GM12878 (cell line): ENCODE results near the gene SPTLC2. TPM values are rescaled to one million over a fixed set of nuclear protein-coding genes. Genes with fewer than 3 reads are reported as not detected.

Source experiments
- ATAC-seq: fragments of 200-7000 bp; cut with Tn5 transposase; 3 replicates; pipeline ENCODE4 v1.9.1; 2020; ENCODE audit warnings: mild to moderate bottlenecking, moderate library complexity
- BruUV-seq: library from RNA; stranded (reverse); fragments of 400-500 nt; replicated peaks from 2 replicates; lab custom pipeline; 2021; lab: Mats Ljungman, UMichigan
- CTCF ChIA-PET: fragments of 300-600 bp; sonication (Branson Sonifier 250); formaldehyde crosslinking; extraction: SDS; loops from one replicate; lab custom pipeline; 2021; ENCODE audit warnings: inconsistent platforms; lab: Yijun Ruan, JAX
- POLR2A ChIA-PET: fragments of 350-600 bp; formaldehyde crosslinking; extraction: SDS; loops from one replicate; lab custom pipeline; 2021; ENCODE audit warnings: inconsistent platforms; lab: Charles Lee
- RAD21 ChIA-PET: fragments of 300-600 bp; sonication (Branson Sonifier 250); formaldehyde crosslinking; loops from one replicate; lab custom pipeline; 2023; ENCODE audit warnings: antibody characterized with exemption; ENCODE audit not compliant: unreplicated experiment; lab: Charles Lee
- SMC1A ChIA-PET: fragments of 300-600 bp; sonication (Branson Sonifier 250); formaldehyde crosslinking; loops from one replicate; lab custom pipeline; 2023; ENCODE audit not compliant: unreplicated experiment, uncharacterized antibody; lab: Charles Lee
- DNase-seq: peaks from one replicate; pipeline ENCODE4 v3.0.0-alpha.2; 2011; ENCODE audit warnings: low read depth, low spot score
- FAIRE-seq: peaks from 3 replicates; lab custom pipeline; 2011; peaks lifted over from hg19 to GRCh38; lab: Jason Lieb, UNC
- H2AFZ ChIP-seq: 2 replicates; pipeline ENCODE4 v1.6.0; 2011; ENCODE audit warnings: low read depth, low read length, control low read depth; ENCODE audit not compliant: control insufficient read depth
- H3K27ac ChIP-seq: 2 replicates; pipeline ENCODE4 v1.5.1; 2011; ENCODE audit warnings: control low read depth; ENCODE audit not compliant: control insufficient read depth, insufficient read depth
- H3K27me3 ChIP-seq, 2 experiments: replicated peaks in 1 of 2; 2 replicates each; pipeline versions ENCODE4 v1.6.0 to v1.6.1; 2011; ENCODE audit warnings: low read length in 1 of 2; ENCODE audit not compliant: control insufficient read depth in 2 of 2, insufficient read depth in 2 of 2
- H3K36me3 ChIP-seq, 2 experiments: 2 replicates each; pipeline ENCODE4 v1.5.1; 2011; ENCODE audit warnings: low read length in 1 of 2; ENCODE audit not compliant: control insufficient read depth in 2 of 2, insufficient read depth in 2 of 2
- H3K4me1 ChIP-seq: 2 replicates; pipeline ENCODE4 v1.6.1; 2011; ENCODE audit warnings: mild to moderate bottlenecking, low read length, moderate library complexity, mixed read lengths; ENCODE audit not compliant: control insufficient read depth, insufficient read depth
- H3K4me2 ChIP-seq: 2 replicates; pipeline ENCODE4 v1.6.0; 2011; ENCODE audit warnings: control low read depth; ENCODE audit not compliant: control insufficient read depth, insufficient read depth
- H3K4me3 ChIP-seq: fragments of 200-600 bp; sonication (generic); 2 replicates; pipeline ENCODE4 v1.5.1; 2016
- H3K79me2 ChIP-seq: 2 replicates; pipeline ENCODE4 v1.6.0; 2011; ENCODE audit warnings: low read length; ENCODE audit not compliant: control insufficient read depth, insufficient read depth
- H3K9ac ChIP-seq: 2 replicates; pipeline ENCODE4 v1.8.0; 2011; ENCODE audit warnings: low read length, control low read depth, mixed read lengths; ENCODE audit not compliant: control insufficient read depth, insufficient read depth
- H3K9me3 ChIP-seq: replicated peaks from 3 replicates; pipeline ENCODE4 v1.5.1; 2011; ENCODE audit warnings: mild to moderate bottlenecking, low read length; ENCODE audit not compliant: control insufficient read depth, insufficient read depth
- H4K20me1 ChIP-seq: 2 replicates; pipeline ENCODE4 v1.6.0; 2011; ENCODE audit not compliant: control insufficient read depth, insufficient read depth
- ATF3 ChIP-seq: IDR thresholded peaks from 2 replicates; pipeline ENCODE4 v1.6.1; 2011; ENCODE audit warnings: low read depth, mild to moderate bottlenecking, low read length, moderate library complexity, borderline replicate concordance; ENCODE audit errors: extremely low read depth
- CEBPZ ChIP-seq: fragments of 150-350 bp; IDR thresholded peaks from 2 replicates; pipeline ENCODE4 v1.6.1; 2016; ENCODE audit warnings: low read depth, low read length
- SIX5 ChIP-seq: IDR thresholded peaks from 2 replicates; pipeline ENCODE4 v1.6.1; 2011; ENCODE audit warnings: mild to moderate bottlenecking, low read depth, low read length, moderate library complexity; ENCODE audit not compliant: severe bottlenecking
- WGBS: methylation state at CpG from one replicate; pipeline ENCODE4 v1.1.6; 2016; ENCODE audit warnings: low lambda C conversion rate; ENCODE audit not compliant: insufficient replicate concordance, insufficient coverage; ENCODE audit errors: missing lambda C conversion rate; 5-methylcytosine and 5-hydroxymethylcytosine counted together
- in situ Hi-C: fragments of 300-500 bp; cut with MboI; formaldehyde crosslinking; loops from 9 replicates; pipeline ENCODE4 v1.14.3; 2018; ENCODE audit warnings: mixed read lengths
- intact Hi-C: fragments of 100-400 bp; cut with micrococcal nuclease; formaldehyde crosslinking; loops from one replicate; pipeline ENCODE4 v1.14.2; 2022; ENCODE audit not compliant: unreplicated experiment
- polyA plus RNA-seq, 11 experiments: library from polyadenylated mRNA; depleted of rRNA in 4 of 11; unstranded in 6 of 11; stranded (reverse) in 5 of 11; fragments of >200 nt; fragmentation: Nextera tagmentation in 4 of 11; fragmentation: Illumina TruSeq in 1 of 11; extraction: Ambion mirVana in 4 of 11; extraction: Trizol in 1 of 11; gene quantifications; 1 replicate in 1 of 11; 2 replicates in 10 of 11; pipeline versions ENCODE4 v1.2.1 to v1.2.3, GENCODE V29; 2011 to 2016; ENCODE audit warnings: inconsistent platforms in 2 of 11, missing spikeins in 2 of 11, low read depth in 1 of 11
- total RNA-seq, 4 experiments: library from RNA; depleted of rRNA in 3 of 4; stranded (reverse); fragments of >200 nt in 3 of 4; fragmentation: Illumina TruSeq in 1 of 4; extraction: Trizol in 1 of 4; gene quantifications; 2 replicates each; pipeline versions ENCODE4 v1.2.1 to v1.2.3, GENCODE V29; 2013 to 2021

The SPTLC2 gene
- total and polyA plus RNA-seq, 10 of the 15 experiments (the other 5 are each of a cell fraction or from before 2014, with no cell fraction given): 6.9 to 35.1 (median 19.7) TPM

GRCh38 chr14:77508876-77509275 lies 107.6 kb downstream of the SPTLC2 start:
- POLR2A ChIA-PET: no interaction called here
- 95% methylated on average over 3 of the region's 3 CpGs for WGBS
- Histone ChIP-seq H3K9ac (no peak overlapping the region), H3K36me3 (peaks cover 3 to 10% of the 10 kb centered on the region in 2 experiments; a peak in 2 of 4 replicates), H3K27ac (no peak overlapping the region), H3K79me2 (no peaks in the 10 kb centered on the region), H3K27me3 (no peaks in the 10 kb centered on the region), H3K9me3 (no peaks in the 10 kb centered on the region), H4K20me1 (no peaks in the 10 kb centered on the region), H3K4me1 (no peaks in the 10 kb centered on the region), H3K4me2 (no peak overlapping the region), H3K4me3 (no peak overlapping the region), H2AFZ (no peak overlapping the region)
- RAD21 ChIA-PET: no interaction called here
- SMC1A ChIA-PET: no interaction called here
- DNase-seq (no peak), ATAC-seq (no peak), FAIRE-seq (no peak)
- no peak for TF ChIP-seq SIX5
- in situ Hi-C loops: no loop called here
- intact Hi-C loops: no loop called here
- CTCF ChIA-PET: interaction anchor here (0.6 kb wide), 1 partner anchor 15 kb away, joined by 3 read pairs; no protein-coding TSS in a partner anchor
- TSS peak; percentile 42 for BruUV-seq

GRCh38 chr14:77508249-77508648 lies 108.2 kb downstream of the SPTLC2 start:
- no peak overlapping the region for H3K27ac ChIP-seq
- FAIRE-seq: no peak
- in situ Hi-C loops (no loop called here), intact Hi-C loops (no loop called here)
- H3K36me3 ChIP-seq: peaks cover 3 to 10% of the 10 kb centered on the region in 2 experiments; a peak in 2 of 4 replicates
- no peak overlapping the region for H2AFZ ChIP-seq
- no peaks in the 10 kb centered on the region for H3K79me2 ChIP-seq
- ChIA-PET SMC1A (no interaction called here), CTCF (interaction anchor here (0.6 to 0.7 kb wide), 3 partner anchors 16 to 1269 kb away, joined by 3 to 4 read pairs (median 3); no protein-coding TSS in a partner anchor), RAD21 (no interaction called here), POLR2A (interaction anchor here (0.9 kb wide), 1 partner anchor 45 kb away, joined by 3 read pairs; no protein-coding TSS in a partner anchor)
- 93% methylated on average over 4 of the region's 4 CpGs for WGBS
- H3K9ac ChIP-seq: no peak overlapping the region
- H3K4me3 ChIP-seq: no peak overlapping the region
- H3K27me3 ChIP-seq: no peaks in the 10 kb centered on the region
- H3K4me2 ChIP-seq: no peak overlapping the region
- ATAC-seq: no peak
- H3K9me3 ChIP-seq: no peaks in the 10 kb centered on the region
- H3K4me1 ChIP-seq: no peaks in the 10 kb centered on the region
- no TSS peak for BruUV-seq
- no peaks in the 10 kb centered on the region for H4K20me1 ChIP-seq
- no peak for DNase-seq
- TF ChIP-seq CEBPZ: no peak
- TF ChIP-seq ATF3: no peak
